HepG2 (cell line): Measurements from ENCODE around the gene MTHFD1L. TPM values are rescaled to one million over a fixed set of nuclear protein-coding genes. Genes with fewer than 3 reads are reported as not detected.

Experiments
- ATAC-seq: fragments of 200-7000 bp; cut with Tn5 transposase; 3 replicates; pipeline ENCODE4 v1.9.1; 2020; ENCODE audit warnings: mild to moderate bottlenecking, moderate library complexity
- BruUV-seq: library from RNA; stranded (reverse); fragments of 400-500 nt; replicated peaks from 2 replicates; lab custom pipeline; 2021; lab: Mats Ljungman, UMichigan
- CTCF ChIA-PET: fragments of 300-600 bp; formaldehyde crosslinking; extraction: SDS; loops from one replicate; lab custom pipeline; 2021; ENCODE audit warnings: low total read pairs, inconsistent platforms, low intra/inter-chr PET ratio; lab: Yijun Ruan, JAX
- POLR2A ChIA-PET: fragments of 350-600 bp; sonication (Branson Sonifier 250); formaldehyde crosslinking; loops from one replicate; lab custom pipeline; 2020; ENCODE audit warnings: antibody characterized with exemption, inconsistent platforms; lab: Yijun Ruan, JAX
- DNase-seq: peaks from one replicate; pipeline ENCODE4 v3.0.0-alpha.2; 2015; ENCODE audit warnings: low spot score
- FAIRE-seq: peaks from 3 replicates; lab custom pipeline; 2011; peaks lifted over from hg19 to GRCh38; lab: Jason Lieb, UNC
- H2AFZ ChIP-seq: one replicate; pipeline ENCODE4 v1.6.1; 2011; ENCODE audit warnings: low read length, inconsistent platforms
- H3K27ac ChIP-seq: fragments of 300-600 bp; 3 replicates; pipeline ENCODE4 v1.8.0; 2011; ENCODE audit warnings: mixed run types, mild to moderate bottlenecking, mixed read lengths, low read length, inconsistent platforms; ENCODE audit not compliant: insufficient read depth; ENCODE audit errors: extremely low read length
- H3K27me3 ChIP-seq, 2 experiments: fragments of 200-600 bp in 1 of 2; 2 replicates in 1 of 2; 3 replicates in 1 of 2; pipeline versions ENCODE4 v1.6.0 to v1.8.0; 2011; ENCODE audit warnings: low read length in 2 of 2, mild to moderate bottlenecking in 2 of 2, moderate library complexity in 2 of 2, inconsistent platforms in 1 of 2; ENCODE audit not compliant: insufficient read depth in 2 of 2, control insufficient read depth in 1 of 2
- H3K36me3 ChIP-seq, 2 experiments: fragments of 200-600 bp in 1 of 2; replicated peaks in 1 of 2; 2 replicates in 1 of 2; 3 replicates in 1 of 2; pipeline versions ENCODE4 v1.5.1 to v1.8.0; 2011; ENCODE audit warnings: low read length in 2 of 2, inconsistent platforms in 1 of 2; ENCODE audit not compliant: insufficient read depth in 2 of 2, control insufficient read depth in 1 of 2
- H3K4me1 ChIP-seq: 2 replicates; pipeline ENCODE4 v1.5.1; 2012; ENCODE audit warnings: low read length, inconsistent platforms; ENCODE audit not compliant: insufficient read depth
- H3K4me2 ChIP-seq: 2 replicates; pipeline ENCODE4 v1.6.0; 2011; ENCODE audit warnings: low read depth, low read length, inconsistent platforms
- H3K4me3 ChIP-seq, 3 experiments: fragments of 200-600 bp in 1 of 3; sonication (generic), shearing (Covaris generic) in 1 of 3; replicated peaks in 1 of 3; 2 replicates each; pipeline ENCODE4 v1.5.1; 2011 to 2016; ENCODE audit warnings: low read length in 3 of 3, inconsistent platforms in 2 of 3, low read depth in 2 of 3, mild to moderate bottlenecking in 2 of 3, control low read depth in 1 of 3, mixed read lengths in 1 of 3; ENCODE audit not compliant: insufficient read depth in 1 of 3
- H3K79me2 ChIP-seq: one replicate; pipeline ENCODE4 v1.6.1; 2011; ENCODE audit warnings: low read length, inconsistent platforms; ENCODE audit not compliant: insufficient read depth
- H3K9ac ChIP-seq: 2 replicates; pipeline ENCODE4 v1.6.0; 2011; ENCODE audit warnings: mild to moderate bottlenecking, low read depth, low read length, inconsistent platforms; ENCODE audit not compliant: insufficient read depth
- H3K9me3 ChIP-seq: 2 replicates; pipeline ENCODE4 v1.5.1; 2012; ENCODE audit warnings: mild to moderate bottlenecking, low read length
- H4K20me1 ChIP-seq: 2 replicates; pipeline ENCODE4 v1.6.0; 2011; ENCODE audit warnings: inconsistent platforms, mild to moderate bottlenecking, low read length, moderate library complexity; ENCODE audit not compliant: insufficient read depth
- ISL2 ChIP-seq: sonication (generic); formaldehyde crosslinking; IDR thresholded peaks from 2 replicates; pipeline ENCODE4 v1.5.0; 2020; ENCODE audit warnings: missing genetic modification reagents
- SAP130 ChIP-seq: IDR thresholded peaks from 2 replicates; pipeline ENCODE4 v1.6.1; 2016; ENCODE audit warnings: low read depth
- ZNF143 ChIP-seq: sonication (generic); formaldehyde crosslinking; IDR thresholded peaks from 2 replicates; pipeline ENCODE4 v1.4.0; 2020; ENCODE audit warnings: missing genetic modification reagents
- ZNF543 ChIP-seq: sonication (generic); formaldehyde crosslinking; IDR thresholded peaks from 2 replicates; pipeline ENCODE4 v1.4.0; 2020; ENCODE audit warnings: mild to moderate bottlenecking, missing genetic modification reagents
- ZNF550 ChIP-seq: sonication (generic); formaldehyde crosslinking; IDR thresholded peaks from 2 replicates; pipeline ENCODE4 v1.4.0; 2020; ENCODE audit warnings: mild to moderate bottlenecking, missing genetic modification reagents, borderline replicate concordance
- ZNF577 ChIP-seq: sonication (generic); formaldehyde crosslinking; IDR thresholded peaks from 2 replicates; pipeline ENCODE4 v1.4.0; 2020; ENCODE audit warnings: mild to moderate bottlenecking, low read depth, missing genetic modification reagents, borderline replicate concordance
- ZNF737 ChIP-seq: sonication (generic); formaldehyde crosslinking; IDR thresholded peaks from 2 replicates; pipeline ENCODE4 v1.5.0; 2020; ENCODE audit warnings: missing genetic modification reagents, mild to moderate bottlenecking, borderline replicate concordance
- WGBS: methylation state at CpG from one replicate; pipeline ENCODE4 v1.1.6; 2017; ENCODE audit warnings: low lambda C conversion rate; 5-methylcytosine and 5-hydroxymethylcytosine counted together
- in situ Hi-C: cut with HindIII; loops from 2 replicates; pipeline ENCODE4 v1.10.0; 2017; ENCODE audit warnings: low pct_unique_long_range_greater_than_20kb; ENCODE audit not compliant: extremely low pct_ligation_motif_present
- intact Hi-C: fragments of 100-400 bp; cut with micrococcal nuclease; formaldehyde crosslinking; loops from one replicate; pipeline ENCODE4 v1.10.0; 2022; ENCODE audit not compliant: unreplicated experiment
- polyA plus RNA-seq, 8 experiments: library from polyadenylated mRNA; depleted of rRNA in 3 of 8; stranded (reverse) in 7 of 8; unstranded in 1 of 8; fragments of >200 nt; fragmentation: Illumina TruSeq in 4 of 8; extraction: Trizol in 4 of 8; gene quantifications; 2 replicates each; pipeline versions ENCODE4 v1.2.1 to v1.2.3, GENCODE V29; 2011 to 2016; ENCODE audit warnings: low read depth in 4 of 8, missing spikeins in 1 of 8, mixed read lengths in 1 of 8; ENCODE audit not compliant: insufficient read depth in 1 of 8
- total RNA-seq, 5 experiments: library from RNA; depleted of rRNA; stranded (reverse); fragments of >200 nt; fragmentation: Illumina TruSeq; extraction: Trizol; gene quantifications; 2 replicates each; pipeline ENCODE4 v1.2.3, GENCODE V29; 2016; ENCODE audit warnings: low read depth in 1 of 5
- TF ChIP-seq, protein P1 (sequence below): sonication (generic); formaldehyde crosslinking; IDR thresholded peaks from 2 replicates; pipeline ENCODE4 v1.8.1; 2023; ENCODE audit warnings: missing genetic modification reagents, inconsistent platforms, borderline replicate concordance
- TF ChIP-seq, protein P2 (sequence below), 2 experiments: fragments of 450-650 bp in 1 of 2; sonication (generic) in 1 of 2; formaldehyde crosslinking in 1 of 2; IDR thresholded peaks; 2 replicates each; pipeline versions ENCODE4 v1.6.1 to v1.8.0; 2016 to 2022; ENCODE audit warnings: antibody characterized with exemption in 1 of 2, mild to moderate bottlenecking in 1 of 2, missing genetic modification reagents in 1 of 2
- TF ChIP-seq, protein P3 (sequence below): IDR thresholded peaks from 2 replicates; pipeline ENCODE4 v1.6.1; 2016; ENCODE audit warnings: low read depth

The MTHFD1L gene
- total and polyA plus RNA-seq, 2 of the 13 experiments (the other 11 are each of a cell fraction or from before 2014, with no cell fraction given) = 24.0 to 39.6 TPM

DNA sequence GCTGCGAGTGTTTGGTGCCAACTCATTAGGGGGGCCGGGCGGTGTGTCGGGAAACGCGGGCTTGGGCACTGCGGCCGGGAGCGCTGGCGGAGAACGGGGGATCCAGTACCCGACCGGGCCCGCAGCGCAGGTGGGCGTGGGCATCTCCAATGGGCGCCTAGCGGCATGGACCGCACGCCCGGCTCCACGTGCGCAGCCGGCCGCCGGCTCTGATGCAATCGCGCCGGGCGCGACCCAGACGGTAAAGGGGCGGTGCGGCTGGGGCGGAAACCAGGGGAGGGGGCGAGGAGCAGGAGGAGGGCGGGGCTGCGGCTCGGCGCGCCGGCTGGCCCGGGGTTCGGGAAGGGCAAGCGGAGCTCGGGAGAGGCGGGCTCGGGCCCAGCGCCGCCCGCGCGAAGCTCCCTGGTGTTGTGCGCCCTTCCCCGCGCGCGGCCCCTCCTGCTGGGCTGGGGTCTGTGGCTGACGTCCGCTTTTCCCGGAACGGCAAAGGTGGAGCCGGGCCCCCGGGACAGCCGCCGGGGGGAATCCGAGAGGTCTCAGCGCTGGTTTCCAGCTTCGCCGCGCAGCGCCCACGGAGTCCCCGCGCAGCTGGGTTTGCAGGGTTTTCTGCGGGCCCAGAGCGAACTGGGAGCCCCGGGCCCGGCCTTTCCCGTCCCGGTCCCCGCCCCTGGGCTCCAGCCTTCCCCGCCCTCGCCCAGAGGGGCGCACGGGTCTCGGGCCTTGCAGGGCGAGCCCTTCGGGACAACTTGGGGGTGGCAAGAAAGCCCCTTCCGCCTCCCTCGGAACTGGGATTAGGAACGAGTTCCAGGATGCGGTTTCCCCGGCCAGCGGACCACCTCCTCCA is 867 bp downstream of the MTHFD1L start:
- POLR2A ChIA-PET = interaction anchor here (1.1 to 2.5 kb wide), 3 partner anchors 9 to 16 kb away, joined by 4 to 24 read pairs (median 8); no protein-coding TSS in a partner anchor
- in situ Hi-C loops = no loop called here
- FAIRE-seq = no peak
- 0 out of 2 replicates have a peak, but pooled peaks have one; percentile 25 for TF ChIP-seq ZNF737 (CRISPR knock-in tag)
- TF ChIP-seq, protein P1, sequence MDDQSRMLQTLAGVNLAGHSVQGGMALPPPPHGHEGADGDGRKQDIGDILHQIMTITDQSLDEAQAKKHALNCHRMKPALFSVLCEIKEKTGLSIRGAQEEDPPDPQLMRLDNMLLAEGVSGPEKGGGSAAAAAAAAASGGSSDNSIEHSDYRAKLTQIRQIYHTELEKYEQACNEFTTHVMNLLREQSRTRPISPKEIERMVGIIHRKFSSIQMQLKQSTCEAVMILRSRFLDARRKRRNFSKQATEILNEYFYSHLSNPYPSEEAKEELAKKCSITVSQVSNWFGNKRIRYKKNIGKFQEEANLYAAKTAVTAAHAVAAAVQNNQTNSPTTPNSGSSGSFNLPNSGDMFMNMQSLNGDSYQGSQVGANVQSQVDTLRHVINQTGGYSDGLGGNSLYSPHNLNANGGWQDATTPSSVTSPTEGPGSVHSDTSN (CRISPR knock-in tag) = no peak
- peak; percentile 99 for TF ChIP-seq SAP130 (CRISPR knock-in tag)
- TF ChIP-seq ZNF577 (CRISPR knock-in tag) = no peak
- TF ChIP-seq ZNF543 (CRISPR knock-in tag) = peak; percentile 91
- TF ChIP-seq, protein P2, sequence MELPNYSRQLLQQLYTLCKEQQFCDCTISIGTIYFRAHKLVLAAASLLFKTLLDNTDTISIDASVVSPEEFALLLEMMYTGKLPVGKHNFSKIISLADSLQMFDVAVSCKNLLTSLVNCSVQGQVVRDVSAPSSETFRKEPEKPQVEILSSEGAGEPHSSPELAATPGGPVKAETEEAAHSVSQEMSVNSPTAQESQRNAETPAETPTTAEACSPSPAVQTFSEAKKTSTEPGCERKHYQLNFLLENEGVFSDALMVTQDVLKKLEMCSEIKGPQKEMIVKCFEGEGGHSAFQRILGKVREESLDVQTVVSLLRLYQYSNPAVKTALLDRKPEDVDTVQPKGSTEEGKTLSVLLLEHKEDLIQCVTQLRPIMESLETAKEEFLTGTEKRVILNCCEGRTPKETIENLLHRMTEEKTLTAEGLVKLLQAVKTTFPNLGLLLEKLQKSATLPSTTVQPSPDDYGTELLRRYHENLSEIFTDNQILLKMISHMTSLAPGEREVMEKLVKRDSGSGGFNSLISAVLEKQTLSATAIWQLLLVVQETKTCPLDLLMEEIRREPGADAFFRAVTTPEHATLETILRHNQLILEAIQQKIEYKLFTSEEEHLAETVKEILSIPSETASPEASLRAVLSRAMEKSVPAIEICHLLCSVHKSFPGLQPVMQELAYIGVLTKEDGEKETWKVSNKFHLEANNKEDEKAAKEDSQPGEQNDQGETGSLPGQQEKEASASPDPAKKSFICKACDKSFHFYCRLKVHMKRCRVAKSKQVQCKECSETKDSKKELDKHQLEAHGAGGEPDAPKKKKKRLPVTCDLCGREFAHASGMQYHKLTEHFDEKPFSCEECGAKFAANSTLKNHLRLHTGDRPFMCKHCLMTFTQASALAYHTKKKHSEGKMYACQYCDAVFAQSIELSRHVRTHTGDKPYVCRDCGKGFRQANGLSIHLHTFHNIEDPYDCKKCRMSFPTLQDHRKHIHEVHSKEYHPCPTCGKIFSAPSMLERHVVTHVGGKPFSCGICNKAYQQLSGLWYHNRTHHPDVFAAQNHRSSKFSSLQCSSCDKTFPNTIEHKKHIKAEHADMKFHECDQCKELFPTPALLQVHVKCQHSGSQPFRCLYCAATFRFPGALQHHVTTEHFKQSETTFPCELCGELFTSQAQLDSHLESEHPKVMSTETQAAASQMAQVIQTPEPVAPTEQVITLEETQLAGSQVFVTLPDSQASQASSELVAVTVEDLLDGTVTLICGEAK (IDR thresholded peaks at IDR 0.05) = no peak
- TF ChIP-seq, protein P2 (CRISPR knock-in tag; IDR thresholded peaks at IDR 0.05) = peak; percentile 86
- TF ChIP-seq ZNF143 (CRISPR knock-in tag) = no peak
- peak; percentile 78 for TF ChIP-seq ZNF550
- TF ChIP-seq, protein P3, sequence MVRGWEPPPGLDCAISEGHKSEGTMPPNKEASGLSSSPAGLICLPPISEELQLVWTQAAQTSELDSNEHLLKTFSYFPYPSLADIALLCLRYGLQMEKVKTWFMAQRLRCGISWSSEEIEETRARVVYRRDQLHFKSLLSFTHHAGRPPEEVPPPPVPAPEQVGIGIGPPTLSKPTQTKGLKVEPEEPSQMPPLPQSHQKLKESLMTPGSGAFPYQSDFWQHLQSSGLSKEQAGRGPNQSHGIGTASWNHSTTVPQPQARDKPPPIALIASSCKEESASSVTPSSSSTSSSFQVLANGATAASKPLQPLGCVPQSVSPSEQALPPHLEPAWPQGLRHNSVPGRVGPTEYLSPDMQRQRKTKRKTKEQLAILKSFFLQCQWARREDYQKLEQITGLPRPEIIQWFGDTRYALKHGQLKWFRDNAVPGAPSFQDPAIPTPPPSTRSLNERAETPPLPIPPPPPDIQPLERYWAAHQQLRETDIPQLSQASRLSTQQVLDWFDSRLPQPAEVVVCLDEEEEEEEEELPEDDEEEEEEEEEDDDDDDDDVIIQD = peak; percentile 48; the same call in 1 of the 2 replicates
- TF ChIP-seq ISL2 (CRISPR knock-in tag) = peak; percentile 58

More for the DNA sequence above, 867 bp downstream of the MTHFD1L start:
- no peaks in the 10 kb centered on the region; a peak in 1 of 5 replicates for H3K36me3 ChIP-seq
- no peak overlapping the region for H2AFZ ChIP-seq
- DNase-seq (peak; percentile 83), ATAC-seq (peak; percentile 87)
- H3K9ac ChIP-seq = peak overlapping the region; percentile 85
- no TSS peak for BruUV-seq
- peak overlapping the region; percentile 78 for H3K27ac ChIP-seq
- H3K9me3 ChIP-seq = no peaks in the 10 kb centered on the region
- intact Hi-C loops = loop anchor here (1.0 kb wide), 1 partner anchor 12 kb away; no protein-coding TSS in a partner anchor
- H3K79me2 ChIP-seq = peaks cover 44% of the 10 kb centered on the region
- peaks cover 23% of the 10 kb centered on the region for H3K4me1 ChIP-seq
- CTCF ChIA-PET = no interaction called here
- WGBS = 4% methylated on average over 24 of the region's 95 CpGs
- peak overlapping the region; percentile 98 for H3K4me2 ChIP-seq
- no peaks in the 10 kb centered on the region; a peak in 1 of 5 replicates for H3K27me3 ChIP-seq
- H4K20me1 ChIP-seq = peaks cover 8% of the 10 kb centered on the region; the same call in 1 of the 2 replicates
- H3K4me3 ChIP-seq = peak overlapping the region; percentile 72 to 90 (median 87)
